Subcutaneous adipose tissue (tissue), 4 donors: ENCODE results near the gene CTDSP2. TPM values are rescaled to one million over a fixed set of nuclear protein-coding genes. Genes with fewer than 3 reads are reported as not detected.

Experiments used
- CTCF ChIP-seq: fragments of 450-650 bp; IDR thresholded peaks from one replicate; pipeline ENCODE4 v1.5.1; 2016; ENCODE audit warnings: low read depth, mild to moderate bottlenecking, control low read depth, antibody characterized with exemption, moderate library complexity
- total RNA-seq, 4 donors: library from RNA; depleted of rRNA; stranded (reverse); fragments of >200 nt; gene quantifications; one replicate each; pipeline ENCODE4 v1.1.0, GENCODE V29; 2016

The CTDSP2 gene
- total RNA-seq, 4 donors from 2014 or later: 126 to 167 (median 139) TPM

- no peak for TF ChIP-seq CTCF
These were observed 23.2 kb downstream of the CTDSP2 start for GRCh38 chr12:57823131-57823907.

GRCh38 chr12:57822392-57823130, 24.0 kb downstream of the CTDSP2 start:
- TF ChIP-seq CTCF: no peak

GRCh38 chr12:57821474-57822214, 24.9 kb downstream of the CTDSP2 start:
- TF ChIP-seq CTCF: no peak

- no peak for TF ChIP-seq CTCF
These were observed 29.1 kb downstream of the CTDSP2 start for GRCh38 chr12:57817261-57817989.

GRCh38 chr12:57816855-57817151, 29.7 kb downstream of the CTDSP2 start:
- TF ChIP-seq CTCF: no peak

- TF ChIP-seq CTCF: no peak
These were observed 30.3 kb downstream of the CTDSP2 start for GRCh38 chr12:57816001-57816854.
